Subcutaneous adipose tissue (tissue), 4 donors: ENCODE data around the gene RGS18. TPM values are rescaled to one million over a fixed set of nuclear protein-coding genes. Genes with fewer than 3 reads are reported as not detected.

Experiments used
- total RNA-seq, 4 donors: library from RNA; depleted of rRNA; stranded (reverse); fragments of >200 nt; gene quantifications; one replicate each; pipeline ENCODE4 v1.1.0, GENCODE V29; 2016
- TF ChIP-seq, protein P1 (sequence below): fragments of 450-650 bp; IDR thresholded peaks from one replicate; pipeline ENCODE4 v1.5.1; 2016; ENCODE audit warnings: low read depth, mild to moderate bottlenecking, control low read depth, antibody characterized with exemption, moderate library complexity

The RGS18 gene
- total RNA-seq, 4 donors from 2014 or later, result 2.1 to 13.9 (median 8.4) TPM

GRCh38 chr1:192227330-192227729 is 69.1 kb downstream of the RGS18 start:
- TF ChIP-seq, protein P1, sequence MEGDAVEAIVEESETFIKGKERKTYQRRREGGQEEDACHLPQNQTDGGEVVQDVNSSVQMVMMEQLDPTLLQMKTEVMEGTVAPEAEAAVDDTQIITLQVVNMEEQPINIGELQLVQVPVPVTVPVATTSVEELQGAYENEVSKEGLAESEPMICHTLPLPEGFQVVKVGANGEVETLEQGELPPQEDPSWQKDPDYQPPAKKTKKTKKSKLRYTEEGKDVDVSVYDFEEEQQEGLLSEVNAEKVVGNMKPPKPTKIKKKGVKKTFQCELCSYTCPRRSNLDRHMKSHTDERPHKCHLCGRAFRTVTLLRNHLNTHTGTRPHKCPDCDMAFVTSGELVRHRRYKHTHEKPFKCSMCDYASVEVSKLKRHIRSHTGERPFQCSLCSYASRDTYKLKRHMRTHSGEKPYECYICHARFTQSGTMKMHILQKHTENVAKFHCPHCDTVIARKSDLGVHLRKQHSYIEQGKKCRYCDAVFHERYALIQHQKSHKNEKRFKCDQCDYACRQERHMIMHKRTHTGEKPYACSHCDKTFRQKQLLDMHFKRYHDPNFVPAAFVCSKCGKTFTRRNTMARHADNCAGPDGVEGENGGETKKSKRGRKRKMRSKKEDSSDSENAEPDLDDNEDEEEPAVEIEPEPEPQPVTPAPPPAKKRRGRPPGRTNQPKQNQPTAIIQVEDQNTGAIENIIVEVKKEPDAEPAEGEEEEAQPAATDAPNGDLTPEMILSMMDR, result no peak

GRCh38 chr1:192232817-192233417 is 74.7 kb downstream of the RGS18 start:
- TF ChIP-seq, protein P1, result no peak

DNA sequence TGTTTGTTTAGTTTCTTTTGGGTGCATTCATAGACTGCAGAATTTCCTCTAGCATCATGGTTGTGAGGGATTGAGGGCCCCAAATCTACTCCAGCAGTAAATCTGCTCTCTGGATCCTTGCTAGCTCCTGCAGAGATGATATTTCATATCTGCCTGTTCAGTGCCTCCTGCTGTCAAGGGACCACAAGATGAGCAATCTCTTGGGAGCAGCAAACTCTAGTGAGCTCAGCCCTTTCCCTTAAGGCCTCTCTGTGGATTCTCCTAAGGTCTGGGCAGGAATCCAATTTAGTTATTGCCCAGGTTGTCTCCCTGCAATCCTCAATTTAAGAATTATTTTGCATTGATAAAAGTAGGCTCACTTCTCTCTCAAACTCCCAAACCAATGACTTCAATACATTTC is 76.9 kb downstream of the RGS18 start:
- TF ChIP-seq, protein P1, result no peak

Other genes starting within 250 kb of the RGS18 start
- gene RGS21, start 158.5 kb downstream of the RGS18 start, total RNA-seq, result not detected